ENCODE results near the gene MICAL2. TPM values are rescaled to one million over a fixed set of nuclear protein-coding genes. Genes with fewer than 3 reads are reported as not detected.

Gene MICAL2
- total and polyA plus RNA-seq, 3 donors from 2014 or later = 224 to 461 (median 401) TPM

DNA sequence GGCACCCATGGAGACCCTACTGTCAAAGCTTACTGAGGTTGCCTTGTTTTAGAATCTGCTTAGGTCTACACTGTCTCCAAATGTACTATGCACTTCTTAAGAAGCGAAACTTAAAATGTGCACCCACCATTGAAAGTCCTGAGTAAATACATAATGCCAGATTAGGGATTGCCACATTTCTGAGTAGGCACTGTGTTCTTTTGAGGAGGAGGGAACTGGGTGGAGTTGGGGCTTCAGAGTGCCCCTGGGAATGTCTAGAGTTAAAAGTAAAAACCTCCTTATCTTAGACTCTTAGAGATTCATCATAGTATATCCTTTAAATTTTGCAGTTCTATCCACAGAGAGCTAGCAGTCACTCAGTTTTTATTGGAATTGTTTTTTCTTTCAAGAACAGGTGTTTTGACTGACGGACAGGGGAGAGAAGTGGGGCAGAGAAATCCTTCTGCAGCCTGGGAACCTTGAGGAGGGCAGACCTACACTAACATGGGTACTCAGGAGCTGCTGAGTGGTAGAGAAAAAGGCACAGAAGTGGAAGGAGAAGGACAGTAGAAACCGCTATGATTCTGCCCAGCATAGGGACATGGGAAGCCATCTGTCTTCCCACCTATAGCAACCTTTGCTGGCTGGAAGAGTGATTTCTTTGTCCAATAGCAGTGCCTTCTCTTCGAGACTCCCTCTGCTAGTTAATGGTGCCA, 33.4 kb upstream of the MICAL2 start:
- peak overlapping the region in 1 of 2 donors; percentile 68 for H3K27ac ChIP-seq
- intact Hi-C loops (cut with DNase I; ENCODE audit: low total_unique reads) = no loop called here
- no peak overlapping the region for H3K4me3 ChIP-seq
- no peaks in the 10 kb centered on the region for H3K27me3 ChIP-seq
- H3K36me3 ChIP-seq (ENCODE audit: low read depth, missing control alignments) = no peaks in the 10 kb centered on the region
- H3K9me3 ChIP-seq = no peaks in the 10 kb centered on the region
- TF ChIP-seq CTCF (IDR thresholded peaks at IDR 0.05) = no peak
- TF ChIP-seq POLR2A (IDR thresholded peaks at IDR 0.05) = no peak
- WGBS, 2 donors = 86 to 88% methylated on average over 4 of the region's 4 CpGs
- peaks cover 9% of the 10 kb centered on the region for H3K4me1 ChIP-seq
- no peak for DNase-seq

- Histone ChIP-seq H3K4me3 (no peak overlapping the region), H3K27ac (no peak overlapping the region), H3K4me1 (peaks cover 9% of the 10 kb centered on the region), H3K36me3 (ENCODE audit: low read depth, missing control alignments) (no peaks in the 10 kb centered on the region), H3K9me3 (no peaks in the 10 kb centered on the region), H3K27me3 (no peaks in the 10 kb centered on the region)
- intact Hi-C loops (cut with DNase I; ENCODE audit: low total_unique reads) = no loop called here
- no peak for DNase-seq
- WGBS, 2 donors = 90 to 95% methylated on average over 7 of the region's 7 CpGs
- TF ChIP-seq POLR2A (IDR thresholded peaks at IDR 0.05) = no peak
- no peak for TF ChIP-seq CTCF (IDR thresholded peaks at IDR 0.05)
These were observed 32.7 kb upstream of the MICAL2 start for GRCh38 chr11:12077535-12078280.

DNA sequence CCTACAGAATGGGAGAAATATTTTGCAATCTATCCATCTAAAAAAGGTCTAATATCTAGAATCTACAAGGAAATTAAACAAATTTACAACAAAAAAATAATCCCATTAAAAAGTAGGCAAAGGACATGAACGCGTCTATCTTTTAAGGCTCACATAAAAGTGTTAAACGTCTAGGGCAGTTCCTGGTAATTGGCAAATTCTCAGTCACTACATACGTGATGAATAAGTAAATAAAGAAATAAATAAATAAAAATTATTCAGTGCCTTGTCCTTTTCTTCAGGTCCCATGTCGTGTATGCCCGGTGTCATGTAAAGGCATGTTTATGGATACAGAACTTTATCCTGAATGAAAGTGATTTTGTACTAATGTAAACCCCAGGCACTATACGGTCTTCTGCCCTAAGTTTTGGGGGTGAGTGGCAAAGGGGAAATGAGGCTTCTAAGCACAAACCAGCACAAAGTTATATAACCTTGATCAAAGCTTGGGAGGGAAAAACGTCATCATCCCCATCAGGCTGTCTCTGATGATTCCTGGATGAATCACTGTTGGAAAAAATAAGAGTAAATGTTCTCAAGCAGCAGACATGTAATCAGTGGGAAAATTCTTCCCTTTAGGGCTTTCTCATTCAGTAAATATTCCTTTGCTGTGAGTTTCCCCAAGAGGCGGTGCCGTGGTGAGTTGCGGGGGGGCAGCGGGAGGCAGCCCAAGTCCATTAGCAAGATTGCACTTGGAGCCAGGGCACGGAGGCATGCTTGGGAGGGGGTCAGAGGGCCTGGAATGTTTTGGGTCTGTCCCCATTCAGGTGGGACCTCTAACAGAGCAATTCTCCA, 30.4 kb upstream of the MICAL2 start:
- 56 to 58% methylated on average over 13 of the region's 13 CpGs for WGBS, 2 donors
- no peak overlapping the region for H3K4me3 ChIP-seq
- DNase-seq = peak; percentile 51
- H3K27me3 ChIP-seq = no peaks in the 10 kb centered on the region
- peak overlapping the region; percentile 59 to 84 for H3K27ac ChIP-seq
- intact Hi-C loops (cut with DNase I; ENCODE audit: low total_unique reads) = no loop called here
- H3K9me3 ChIP-seq = no peaks in the 10 kb centered on the region
- peaks cover 9% of the 10 kb centered on the region for H3K4me1 ChIP-seq
- TF ChIP-seq POLR2A (IDR thresholded peaks at IDR 0.05) = no peak
- TF ChIP-seq CTCF (IDR thresholded peaks at IDR 0.05) = no peak
- H3K36me3 ChIP-seq (ENCODE audit: low read depth, missing control alignments) = no peaks in the 10 kb centered on the region

DNA sequence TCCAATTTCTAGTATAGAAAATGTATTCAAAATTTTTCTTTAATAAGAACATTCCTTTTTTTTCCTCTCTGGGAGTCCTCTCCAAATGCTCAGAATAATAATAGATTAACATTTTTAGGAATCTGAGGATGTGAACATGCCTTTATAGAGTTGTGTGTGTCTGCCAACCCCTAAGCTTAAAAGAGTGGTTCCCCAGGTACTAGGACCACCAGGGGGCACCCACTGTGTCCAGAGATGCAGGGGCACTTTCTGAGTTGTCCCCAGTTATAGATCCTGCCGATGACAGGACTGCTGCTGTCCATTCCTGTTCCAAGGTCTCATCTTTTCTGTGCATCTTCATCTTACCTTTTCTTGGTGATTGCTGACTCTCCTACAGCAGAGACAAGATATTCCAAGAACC, 27.0 kb upstream of the MICAL2 start:
- Histone ChIP-seq H3K9me3 (no peaks in the 10 kb centered on the region), H3K27ac (no peak overlapping the region), H3K4me1 (peaks cover 31% of the 10 kb centered on the region), H3K27me3 (no peaks in the 10 kb centered on the region), H3K36me3 (ENCODE audit: low read depth, missing control alignments) (no peaks in the 10 kb centered on the region), H3K4me3 (no peak overlapping the region)
- TF ChIP-seq CTCF (IDR thresholded peaks at IDR 0.05) (no peak), POLR2A (IDR thresholded peaks at IDR 0.05) (no peak)
- no peak for DNase-seq
- WGBS, 2 donors = 93 to 100% methylated on average over 1 of the region's 1 CpG
- intact Hi-C loops (cut with DNase I; ENCODE audit: low total_unique reads) = no loop called here
